Esophagus squamous epithelium (tissue), 5 donors: ENCODE data around the gene HMGCL. TPM values are rescaled to one million over a fixed set of nuclear protein-coding genes. Genes with fewer than 3 reads are reported as not detected.

Experiments used
- DNase-seq: peaks from one replicate; lab custom pipeline; 2025; lab: John Stamatoyannopoulos, UW
- H3K27ac ChIP-seq, 4 donors: fragments of 200-600 bp; sonication (generic); one replicate each; pipeline ENCODE4 v1.5.1; 2016 to 2019; ENCODE audit warnings: mild to moderate bottlenecking in 1 of 4
- H3K27me3 ChIP-seq, 4 donors: fragments of 200-600 bp; sonication (generic); 1 replicate in 3 of 4; 2 replicates in 1 of 4; pipeline versions ENCODE4 v1.5.1 to v1.6.0; 2017 to 2021; ENCODE audit warnings: antibody characterized with exemption in 1 of 4
- H3K36me3 ChIP-seq, 3 donors: fragments of 200-600 bp; sonication (generic); one replicate each; pipeline ENCODE4 v1.5.1; 2016 to 2019
- H3K4me1 ChIP-seq, 3 donors: fragments of 200-600 bp; sonication (generic); one replicate each; pipeline ENCODE4 v1.5.1; 2017 to 2019
- H3K4me3 ChIP-seq, 4 donors: fragments of 200-600 bp; sonication (generic); 1 replicate in 3 of 4; 2 replicates in 1 of 4; pipeline ENCODE4 v1.5.1; 2016 to 2019; ENCODE audit warnings: mild to moderate bottlenecking in 2 of 4, moderate library complexity in 1 of 4
- H3K9me3 ChIP-seq, 3 donors: fragments of 200-600 bp; sonication (generic); one replicate each; pipeline ENCODE4 v1.5.1; 2016 to 2019
- CTCF ChIP-seq, 6 experiments: fragments of 450-650 bp in 4 of 6; fragments of 200-600 bp in 2 of 6; sonication (generic) in 2 of 6; IDR thresholded peaks; one replicate each; pipeline ENCODE4 v1.5.1; 2016 to 2019; ENCODE audit warnings: antibody characterized with exemption in 6 of 6, mild to moderate bottlenecking in 4 of 6, moderate library complexity in 4 of 6
- POLR2A ChIP-seq, 4 donors: fragments of 450-650 bp; IDR thresholded peaks; one replicate each; pipeline ENCODE4 v1.6.1; 2017; ENCODE audit warnings: antibody characterized with exemption in 4 of 4, mild to moderate bottlenecking in 4 of 4, moderate library complexity in 3 of 4
- WGBS, 2 donors: methylation state at CpG; one replicate each; pipeline ENCODE4 v1.1.5; 2018; 5-methylcytosine and 5-hydroxymethylcytosine counted together
- intact Hi-C: fragments of 100-400 bp; cut with DNase I; formaldehyde crosslinking; loops from one replicate; pipeline ENCODE4 v1.15.0; 2022
- total RNA-seq, 4 donors: library from RNA; depleted of rRNA; stranded (reverse); fragments of >200 nt; gene quantifications; one replicate each; pipeline ENCODE4 v1.1.0, GENCODE V29; 2016
- donor health status: DM: yes; HTN: yes; CAD: no.

Gene HMGCL
- total RNA-seq, 4 donors from 2014 or later: 14.3 to 38.9 (median 26.6) TPM

GRCh38 chr1:23799255-23799569 lies 26.0 kb downstream of the HMGCL start:
- peak overlapping the region; percentile 66 to 90 (median 85) for H3K4me3 ChIP-seq
- no peaks in the 10 kb centered on the region for H3K27me3 ChIP-seq
- 49 to 92% methylated on average over 2 to 6 of the region's 7 CpGs for WGBS, 2 donors
- TF ChIP-seq POLR2A (IDR thresholded peaks at IDR 0.05): no peak
- no peak for TF ChIP-seq CTCF (IDR thresholded peaks at IDR 0.05)
- no peaks in the 10 kb centered on the region for H3K9me3 ChIP-seq
- DNase-seq: no peak
- H3K27ac ChIP-seq: peak overlapping the region; percentile 92 to 97 (median 96)
- peaks cover 5 to 61% (median 23%) of the 10 kb centered on the region in 3 donors for H3K36me3 ChIP-seq
- peaks cover 20 to 53% (median 24%) of the 10 kb centered on the region in 3 donors for H3K4me1 ChIP-seq
- intact Hi-C loops: no loop called here

- Histone ChIP-seq H3K4me3 (peak overlapping the region; percentile 1 to 90 (median 85)), H3K27me3 (no peaks in the 10 kb centered on the region), H3K9me3 (no peaks in the 10 kb centered on the region), H3K36me3 (peaks cover 10 to 61% (median 23%) of the 10 kb centered on the region in 3 donors), H3K27ac (peak overlapping the region; percentile 92 to 97 (median 96)), H3K4me1 (peaks cover 20 to 56% (median 25%) of the 10 kb centered on the region in 3 donors)
- no peak for DNase-seq
- 64% methylated on average over 3 to 11 of the region's 12 CpGs for WGBS, 2 donors
- no peak for TF ChIP-seq POLR2A (IDR thresholded peaks at IDR 0.05)
- TF ChIP-seq CTCF (IDR thresholded peaks at IDR 0.05): no peak
- intact Hi-C loops: no loop called here
Measured at GRCh38 chr1:23798662-23799142, 26.5 kb downstream of the HMGCL start.

- TF ChIP-seq CTCF (IDR thresholded peaks at IDR 0.05) (no peak), POLR2A (IDR thresholded peaks at IDR 0.05) (no peak)
- intact Hi-C loops: no loop called here
- no peaks in the 10 kb centered on the region for H3K27me3 ChIP-seq
- H3K36me3 ChIP-seq: peaks cover 11 to 62% (median 30%) of the 10 kb centered on the region in 3 donors
- peaks cover 28 to 66% (median 32%) of the 10 kb centered on the region in 3 donors for H3K4me1 ChIP-seq
- no peak for DNase-seq
- WGBS, 2 donors: 83 to 85% methylated on average over 4 to 14 of the region's 20 CpGs
- H3K9me3 ChIP-seq: no peaks in the 10 kb centered on the region
- H3K27ac ChIP-seq: peak overlapping the region in 3 of 4 donors; percentile 92 to 97 (median 96)
- H3K4me3 ChIP-seq: peak overlapping the region in 1 of 4 donors; percentile 88
Measured at GRCh38 chr1:23797478-23798448, 27.5 kb downstream of the HMGCL start.

- intact Hi-C loops: no loop called here
- TF ChIP-seq CTCF (IDR thresholded peaks at IDR 0.05): peak in 1 of 6 experiments; percentile 20
- TF ChIP-seq POLR2A (IDR thresholded peaks at IDR 0.05): no peak
- no peak for DNase-seq
- H3K4me1 ChIP-seq: peaks cover 37 to 72% (median 39%) of the 10 kb centered on the region in 3 donors
- no peaks in the 10 kb centered on the region for H3K9me3 ChIP-seq
- no peaks in the 10 kb centered on the region for H3K27me3 ChIP-seq
- H3K4me3 ChIP-seq: no peak overlapping the region
- H3K36me3 ChIP-seq: peaks cover 11 to 63% (median 30%) of the 10 kb centered on the region in 3 donors
- 67 to 80% methylated on average over 12 to 14 of the region's 17 CpGs for WGBS, 2 donors
- peak overlapping the region in 1 of 4 donors; percentile 5 for H3K27ac ChIP-seq
Measured at GRCh38 chr1:23796466-23797271, 28.6 kb downstream of the HMGCL start.
